Fibroblast of skin of scalp (primary cell): ENCODE data around the gene KLHL11. TPM values are rescaled to one million over a fixed set of nuclear protein-coding genes. Genes with fewer than 3 reads are reported as not detected.

Experiments
- DNase-seq: peaks from one replicate; pipeline ENCODE4 v3.0.0-alpha.2; 2013
- polyA plus RNA-seq, 2 experiments: library from polyadenylated mRNA; unstranded; fragments of 120-200 nt; gene quantifications; one replicate each; pipeline ENCODE4 v1.2.1, GENCODE V29; 2013; ENCODE audit not compliant: insufficient read length in 2 of 2

KLHL11 gene, protein sequence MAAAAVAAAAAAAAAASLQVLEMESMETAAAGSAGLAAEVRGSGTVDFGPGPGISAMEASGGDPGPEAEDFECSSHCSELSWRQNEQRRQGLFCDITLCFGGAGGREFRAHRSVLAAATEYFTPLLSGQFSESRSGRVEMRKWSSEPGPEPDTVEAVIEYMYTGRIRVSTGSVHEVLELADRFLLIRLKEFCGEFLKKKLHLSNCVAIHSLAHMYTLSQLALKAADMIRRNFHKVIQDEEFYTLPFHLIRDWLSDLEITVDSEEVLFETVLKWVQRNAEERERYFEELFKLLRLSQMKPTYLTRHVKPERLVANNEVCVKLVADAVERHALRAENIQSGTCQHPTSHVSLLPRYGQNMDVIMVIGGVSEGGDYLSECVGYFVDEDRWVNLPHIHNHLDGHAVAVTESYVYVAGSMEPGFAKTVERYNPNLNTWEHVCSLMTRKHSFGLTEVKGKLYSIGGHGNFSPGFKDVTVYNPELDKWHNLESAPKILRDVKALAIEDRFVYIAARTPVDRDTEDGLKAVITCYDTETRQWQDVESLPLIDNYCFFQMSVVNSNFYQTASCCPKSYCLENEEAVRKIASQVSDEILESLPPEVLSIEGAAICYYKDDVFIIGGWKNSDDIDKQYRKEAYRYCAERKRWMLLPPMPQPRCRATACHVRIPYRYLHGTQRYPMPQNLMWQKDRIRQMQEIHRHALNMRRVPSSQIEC
- 3.4 TPM for polyA plus RNA-seq (2013, experiment 1 of 2; ENCODE audit: insufficient read length)
- polyA plus RNA-seq (2013, experiment 2 of 2; ENCODE audit: insufficient read length): 3.4 TPM

- peak; percentile 90 for DNase-seq
These were observed at the start of gene KLHL11 for GRCh38 chr17:41864836-41865595. TSS of gene KLHL11 (minus strand) at chr17:41865423. CDS start at chr17:41865370, 53 bp downstream.

- DNase-seq: no peak
These were observed 49.8 kb upstream of the KLHL11 start for GRCh38 chr17:41915020-41915419.

GRCh38 chr17:41914358-41914766, 49.1 kb upstream of the KLHL11 start:
- no peak for DNase-seq

- DNase-seq: no peak
These were observed 48.6 kb upstream of the KLHL11 start for GRCh38 chr17:41913798-41914197.

- DNase-seq: no peak
These were observed 47.7 kb upstream of the KLHL11 start for GRCh38 chr17:41912925-41913324.

- DNase-seq: peak; percentile 96
These were observed 45.6 kb upstream of the KLHL11 start for GRCh38 chr17:41910701-41911391.

GRCh38 chr17:41909088-41909487, 43.9 kb upstream of the KLHL11 start:
- DNase-seq: no peak

DNA sequence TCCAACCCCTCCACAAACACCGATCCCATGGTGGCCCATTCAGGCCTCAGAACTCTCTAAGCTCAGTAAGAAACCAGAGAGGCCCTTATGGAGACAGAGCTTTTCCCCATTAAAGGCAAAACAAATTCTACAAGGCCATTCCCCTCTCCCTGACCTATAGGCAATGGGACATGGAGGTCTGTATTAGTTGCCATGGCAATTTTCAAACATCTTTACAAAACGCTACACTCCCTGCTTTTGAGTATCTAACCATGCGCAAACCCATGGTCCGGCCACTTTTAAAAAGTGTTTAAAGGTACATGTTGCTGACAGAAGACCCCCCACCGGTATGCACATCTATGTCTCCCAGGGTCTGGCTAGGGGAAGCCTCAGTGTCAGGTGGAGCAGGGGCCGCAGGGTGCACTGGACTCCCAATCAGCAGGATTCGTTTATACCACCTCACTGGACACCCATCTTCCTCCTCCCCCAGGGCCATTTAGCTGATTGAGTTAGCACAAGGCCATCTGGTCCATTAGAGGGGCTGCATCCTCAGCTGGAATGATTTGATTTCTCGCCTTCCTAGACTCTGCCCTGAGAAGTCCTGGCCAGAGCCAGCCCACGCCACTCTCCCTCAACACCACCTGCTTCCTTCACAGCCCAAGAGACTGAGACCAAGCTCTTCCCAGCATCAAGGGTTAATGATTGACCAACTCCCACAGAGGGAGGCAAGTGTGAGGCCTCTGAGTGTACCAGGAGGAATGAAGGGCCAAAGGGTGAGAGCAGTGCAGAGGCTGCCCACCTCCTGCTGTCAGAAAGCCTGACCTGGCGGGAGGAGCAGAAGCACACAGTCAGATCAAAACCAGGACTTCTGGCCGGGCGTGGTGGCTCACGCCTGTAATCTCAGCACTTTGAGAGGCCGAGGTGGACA, 42.7 kb upstream of the KLHL11 start:
- no peak for DNase-seq

GRCh38 chr17:41907185-41907556, 41.9 kb upstream of the KLHL11 start:
- DNase-seq: peak; percentile 81

DNA sequence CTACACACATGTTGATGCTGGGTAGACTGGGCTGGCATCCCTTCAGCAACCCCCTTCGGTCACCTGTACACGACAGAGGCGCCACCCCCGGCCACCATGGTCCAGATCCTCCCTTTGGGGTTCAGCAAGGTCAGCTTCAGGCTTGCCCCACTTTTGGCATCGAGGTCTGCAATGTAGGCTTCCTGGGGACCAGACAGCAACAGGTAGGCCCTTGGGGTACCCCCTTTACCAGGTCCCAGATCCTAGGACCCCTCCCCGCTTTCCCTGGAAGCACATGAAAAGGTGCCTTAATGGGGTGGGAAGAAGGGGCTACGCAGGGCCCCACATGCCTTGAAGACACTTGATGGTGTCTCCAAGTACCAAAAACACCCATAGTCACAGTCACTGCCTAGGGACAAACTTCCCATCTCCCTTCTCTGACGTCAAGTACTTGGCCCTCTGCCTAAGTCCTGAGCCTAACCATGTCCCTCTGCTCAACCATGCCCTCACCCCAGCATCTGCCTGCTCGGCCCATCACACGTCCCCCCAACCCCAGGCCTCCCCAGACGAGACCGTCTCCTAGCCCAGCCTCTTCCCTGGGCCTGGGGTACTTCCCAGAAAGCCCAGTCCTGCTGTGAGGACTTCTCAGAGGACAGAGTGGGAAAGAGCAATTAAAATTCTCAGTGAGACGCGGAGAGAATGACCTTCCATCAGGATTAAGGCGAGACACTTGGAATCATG, 41.4 kb upstream of the KLHL11 start:
- no peak for DNase-seq

DNA sequence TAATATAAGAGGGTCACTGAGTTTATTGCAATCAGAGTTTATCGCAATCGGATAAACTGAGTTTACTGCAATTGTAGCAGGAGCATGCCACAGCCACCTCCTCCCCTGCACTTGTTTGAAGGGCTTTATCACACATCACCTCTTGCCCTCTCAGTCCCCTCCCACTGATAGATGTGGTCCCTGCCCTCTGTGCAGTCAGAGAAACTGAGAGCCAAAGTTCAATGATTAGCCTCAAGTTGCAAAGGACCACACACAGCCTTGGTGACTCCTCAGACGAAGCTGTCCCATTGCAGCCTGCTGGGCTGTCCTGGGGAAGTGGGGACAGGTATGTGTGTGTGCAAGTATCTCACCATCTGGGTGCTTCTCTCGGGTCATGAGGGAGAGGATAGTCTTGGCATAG, 39.9 kb upstream of the KLHL11 start:
- no peak for DNase-seq

DNA sequence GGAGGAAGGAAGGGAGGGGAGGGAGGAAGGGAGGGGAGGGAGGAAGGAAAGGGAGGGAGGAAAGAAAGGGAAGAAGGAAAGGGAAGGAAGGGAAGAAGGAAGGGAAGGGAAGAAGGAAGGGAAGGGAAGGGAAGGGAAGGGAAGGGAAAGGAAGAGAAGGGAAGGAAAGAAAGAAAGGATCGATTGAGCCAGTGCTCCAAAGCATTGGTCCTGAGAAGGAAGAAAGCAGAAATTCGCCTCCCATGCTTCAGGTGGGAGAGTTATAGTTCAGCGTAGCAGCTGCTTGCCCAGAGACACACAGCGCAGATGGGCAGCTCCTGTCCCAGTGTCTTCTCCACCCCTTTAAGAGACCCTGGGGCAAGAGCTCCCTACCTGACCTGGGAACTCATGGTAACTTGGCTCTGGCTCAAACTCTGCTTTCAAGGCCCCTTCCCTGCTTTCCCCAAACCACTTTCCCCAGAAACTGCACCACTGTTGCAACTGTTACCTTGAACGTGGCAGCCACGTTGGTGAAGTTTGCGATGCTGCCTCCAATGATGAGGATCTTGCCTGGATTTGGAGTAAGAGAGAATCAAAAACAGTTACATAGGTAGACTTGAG, 39.1 kb upstream of the KLHL11 start:
- DNase-seq: no peak

- DNase-seq: no peak
These were observed 36.4 kb upstream of the KLHL11 start for GRCh38 chr17:41901646-41902045.

DNA sequence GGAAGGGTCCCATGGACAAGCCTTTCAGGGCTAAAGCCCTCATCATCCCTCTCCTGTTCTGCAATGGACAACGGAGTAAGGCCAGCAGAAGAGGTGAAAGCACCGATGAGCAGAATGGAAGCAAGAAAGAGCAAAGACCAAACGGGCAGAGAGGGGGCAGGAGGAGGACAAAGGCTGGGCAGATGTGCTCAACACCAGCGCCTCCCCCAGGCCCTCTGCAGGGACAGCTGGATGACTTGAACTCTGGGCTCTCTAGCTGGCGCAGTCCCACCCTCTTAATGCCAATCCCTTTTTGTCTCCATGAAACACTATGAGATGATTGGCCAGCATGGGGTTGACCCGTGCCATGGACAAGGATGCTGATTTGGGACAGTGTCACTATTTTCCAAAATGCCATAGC, 31.5 kb upstream of the KLHL11 start:
- no peak for DNase-seq

DNA sequence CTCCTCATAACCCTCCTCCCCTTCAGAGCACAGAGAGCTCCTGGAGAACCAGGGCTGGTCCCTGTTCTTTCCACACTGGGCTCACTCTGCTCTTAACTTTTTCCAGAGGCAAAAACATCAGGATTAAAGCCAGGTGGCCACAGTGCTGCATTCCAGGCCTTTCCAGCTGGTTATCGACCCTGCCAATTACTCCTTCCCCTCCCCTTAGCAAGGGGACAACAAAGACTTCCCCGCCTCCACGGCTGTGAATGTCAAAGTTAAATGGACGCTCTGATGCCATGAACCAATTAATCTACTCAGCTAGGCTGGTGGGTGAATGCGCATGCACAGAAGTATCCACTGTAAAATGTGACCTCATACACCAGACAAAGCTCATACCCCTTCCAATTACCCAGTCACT, 30.4 kb upstream of the KLHL11 start:
- no peak for DNase-seq

- peak; percentile 93 for DNase-seq
These were observed 29.6 kb upstream of the KLHL11 start for GRCh38 chr17:41894791-41895331.

DNA sequence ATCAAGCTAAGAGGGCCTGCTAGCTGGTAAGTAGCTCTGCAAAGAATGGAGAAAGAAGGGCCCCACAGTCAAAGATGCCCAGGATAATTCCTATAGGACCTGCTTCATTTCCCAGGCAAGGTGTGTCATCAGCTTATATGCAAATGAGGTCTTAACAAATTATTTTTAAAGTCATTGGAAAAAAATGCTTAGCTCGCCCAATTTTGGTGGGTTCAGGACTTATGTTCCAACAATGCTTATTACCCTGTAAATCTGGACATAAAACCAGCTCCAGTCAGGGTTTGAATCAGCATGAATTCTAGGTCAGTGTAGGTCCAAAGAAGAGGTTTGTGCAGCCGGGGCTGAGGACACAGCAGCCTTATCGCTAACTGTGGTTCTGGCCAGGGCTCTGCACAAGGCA, 28.2 kb upstream of the KLHL11 start:
- DNase-seq: no peak

GRCh38 chr17:41892021-41892376, 26.8 kb upstream of the KLHL11 start:
- no peak for DNase-seq

GRCh38 chr17:41891135-41892020, 26.2 kb upstream of the KLHL11 start:
- DNase-seq: no peak
